HG03066 (cell line): Measurements from ENCODE around the gene C3orf38.
"Not testable (repeated sequence)": the region's sequence is repeated elsewhere in the genome, so short reads cannot be mapped to it uniquely, and the experiment has no call there.

ENCODE experiments used
- ATAC-seq: cut with Tn5 transposase; IDR thresholded peaks from one replicate; pipeline ENCODE4 v1.9.1; 2021; ENCODE audit warnings: low read depth; ENCODE audit not compliant: unreplicated experiment

C3orf38 gene

DNA sequence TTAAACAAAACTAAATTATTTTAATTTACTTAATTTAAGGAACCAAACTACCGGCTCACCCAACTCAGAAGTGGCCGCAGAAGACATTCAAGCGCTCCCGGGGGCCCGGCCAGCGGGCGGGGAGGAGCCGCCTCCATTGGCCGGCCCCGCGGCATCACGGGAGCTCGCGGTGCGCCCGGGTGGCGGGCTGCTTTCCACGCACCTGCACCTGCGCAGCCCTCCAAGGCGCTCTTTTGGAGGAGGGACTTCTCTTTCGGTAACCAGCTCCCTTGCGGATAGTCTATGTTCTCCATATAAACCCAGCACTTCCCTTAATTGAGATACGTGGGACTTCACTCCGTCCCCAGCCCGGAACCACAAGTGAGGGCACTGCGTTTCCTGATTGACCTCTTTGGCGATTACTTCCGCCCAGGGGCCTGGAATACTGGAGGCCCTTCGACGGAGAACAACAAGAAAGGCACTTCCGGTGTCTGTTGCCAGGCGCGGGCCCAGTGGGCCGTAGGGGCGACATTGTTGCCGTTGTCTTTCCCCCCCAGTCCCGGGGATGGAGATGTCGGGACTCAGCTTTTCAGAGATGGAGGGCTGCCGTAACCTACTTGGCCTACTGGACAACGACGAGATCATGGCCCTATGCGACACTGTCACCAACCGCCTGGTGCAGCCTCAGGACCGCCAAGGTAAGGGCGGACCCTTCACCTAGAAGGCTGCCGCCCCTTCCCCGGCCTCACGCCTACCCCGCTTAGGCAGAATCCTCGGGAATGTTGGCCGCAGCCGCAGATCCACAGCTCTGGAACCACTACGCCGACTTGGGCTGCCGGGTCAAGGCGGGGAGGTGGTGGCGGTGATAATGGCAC, at the start of gene C3orf38:
Gene C3orf38 (plus strand): TSS at position 451 of the 854 bp plus-strand sequence. CDS start 94 bp downstream, at position 545.
- ATAC-seq: peak; percentile 74

GRCh38 chr3:88101142-88101541, 48.6 kb upstream of the C3orf38 start:
- peak; percentile 72 for ATAC-seq

GRCh38 chr3:88105325-88105724, 44.4 kb upstream of the C3orf38 start:
- no peak for ATAC-seq

DNA sequence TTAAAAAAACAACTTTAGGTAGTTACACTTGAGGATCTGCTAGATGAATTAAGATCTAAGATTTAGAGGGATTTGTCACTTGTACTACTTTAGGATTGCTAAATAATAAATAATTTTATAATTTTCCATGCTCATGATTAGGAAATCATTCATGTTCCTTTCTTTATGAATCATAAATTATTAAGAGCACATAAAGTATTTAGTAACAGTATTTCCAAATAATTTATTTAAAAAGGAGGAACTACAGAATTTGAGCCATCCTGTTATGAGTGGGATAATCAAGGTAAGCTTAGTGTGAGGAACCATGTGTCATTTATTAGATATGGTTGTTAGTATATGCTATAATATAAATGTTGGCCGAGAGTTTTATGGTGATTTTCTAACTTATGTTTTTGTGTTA, 37.5 kb upstream of the C3orf38 start:
- ATAC-seq: no peak

- peak; percentile 91 for ATAC-seq
Observed at GRCh38 chr3:88113311-88114162, 36.2 kb upstream of the C3orf38 start.

DNA sequence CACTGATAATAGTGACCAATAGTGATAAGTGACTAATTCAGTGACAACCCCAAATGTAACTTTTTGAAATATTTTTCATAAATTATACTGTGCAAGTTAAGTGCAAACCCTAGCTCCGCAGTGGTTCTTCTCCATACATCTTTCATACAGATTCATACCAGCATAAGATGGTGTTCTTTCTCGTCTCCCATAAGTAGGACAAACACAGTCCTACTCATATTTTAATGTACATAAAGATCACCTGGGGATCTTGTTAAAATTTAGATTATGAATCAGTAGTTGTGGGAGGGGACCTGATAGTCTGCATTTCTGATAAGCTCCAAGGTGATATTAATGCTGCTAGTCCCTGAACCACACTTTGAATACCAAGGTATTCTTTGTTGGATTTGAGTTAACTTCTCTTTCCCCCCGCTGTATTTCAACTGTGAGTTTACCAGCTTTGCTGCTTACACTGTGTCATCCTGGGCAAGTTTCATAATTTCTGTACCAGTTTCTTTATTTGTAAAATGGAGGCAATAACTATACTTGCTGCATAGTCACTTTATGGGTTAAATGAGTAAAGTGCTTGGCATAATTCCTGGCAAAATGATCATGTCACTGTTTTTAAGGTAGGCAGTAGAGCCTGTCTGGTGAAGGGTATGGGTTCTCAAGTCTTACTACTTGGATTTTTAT, 34.7 kb upstream of the C3orf38 start:
- no peak for ATAC-seq

- no peak for ATAC-seq
Observed at GRCh38 chr3:88117683-88118082, 32.1 kb upstream of the C3orf38 start.

- not testable (repeated sequence) for ATAC-seq
Observed at GRCh38 chr3:88118603-88119002, 31.2 kb upstream of the C3orf38 start.

DNA sequence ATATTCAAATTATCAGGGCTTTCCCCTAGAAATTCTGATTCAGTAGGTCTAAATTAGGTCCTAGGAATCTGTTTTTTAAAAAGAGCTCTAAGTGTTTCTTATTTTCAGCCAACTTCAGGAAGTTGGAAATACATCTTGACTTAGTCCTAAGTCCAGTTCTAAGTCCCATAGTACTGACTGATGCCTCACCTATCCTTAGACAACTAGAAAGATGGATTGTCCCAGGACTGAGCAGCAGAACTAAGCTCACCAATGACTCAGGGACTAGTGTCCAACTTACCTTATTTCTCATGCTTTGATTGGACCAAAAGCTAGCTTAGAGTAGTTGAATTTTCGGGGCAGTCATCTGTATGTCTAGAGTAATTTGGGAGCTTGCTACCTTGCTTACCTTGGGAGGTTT, 26.2 kb upstream of the C3orf38 start:
- no peak for ATAC-seq

DNA sequence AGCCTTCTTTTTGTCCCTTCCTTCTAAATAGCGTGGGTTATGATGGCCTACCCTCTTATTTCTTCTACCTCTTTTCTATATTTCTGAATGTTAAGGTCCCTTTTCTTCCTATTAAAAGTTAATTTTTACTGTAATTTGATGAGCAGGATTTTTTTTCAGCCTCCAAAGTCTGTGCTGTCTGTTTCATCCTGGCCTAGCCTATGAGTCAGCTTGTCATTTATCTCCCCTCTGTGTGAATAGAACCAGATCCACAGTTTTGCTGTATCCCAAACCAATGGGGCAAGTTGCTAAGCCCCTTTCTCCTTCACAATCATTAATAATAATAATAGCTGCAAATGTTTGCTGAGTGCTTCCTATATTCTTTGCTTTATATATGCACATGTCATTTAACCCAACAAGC, 18.1 kb upstream of the C3orf38 start:
- ATAC-seq: no peak

DNA sequence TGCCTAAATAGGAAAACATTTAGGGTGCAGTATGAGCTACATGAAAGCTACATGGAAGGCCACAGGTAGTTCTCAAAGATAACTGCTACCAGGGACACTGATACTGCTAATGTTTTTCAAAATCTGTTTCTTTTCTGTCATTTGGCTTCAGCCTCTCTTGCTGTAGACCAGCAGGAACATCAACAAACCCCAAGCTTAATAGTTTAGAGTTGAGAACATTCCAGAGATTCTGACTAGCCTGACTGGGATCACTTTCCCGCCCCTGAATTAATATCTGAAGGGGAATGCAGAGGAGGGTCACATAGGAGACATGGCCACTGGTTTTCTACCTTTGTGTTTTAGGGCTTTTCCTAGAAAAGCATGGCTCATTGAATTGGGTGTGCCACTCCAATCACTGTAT, 16.9 kb upstream of the C3orf38 start:
- ATAC-seq: no peak

- ATAC-seq: no peak
Observed at GRCh38 chr3:88133711-88134263, 16.0 kb upstream of the C3orf38 start.

GRCh38 chr3:88137836-88138235, 11.9 kb upstream of the C3orf38 start:
- no peak for ATAC-seq

- ATAC-seq: no peak
Observed at GRCh38 chr3:88141458-88142083, 8.2 kb upstream of the C3orf38 start.

- ATAC-seq: no peak
Observed at GRCh38 chr3:88142094-88142624, 7.6 kb upstream of the C3orf38 start.

DNA sequence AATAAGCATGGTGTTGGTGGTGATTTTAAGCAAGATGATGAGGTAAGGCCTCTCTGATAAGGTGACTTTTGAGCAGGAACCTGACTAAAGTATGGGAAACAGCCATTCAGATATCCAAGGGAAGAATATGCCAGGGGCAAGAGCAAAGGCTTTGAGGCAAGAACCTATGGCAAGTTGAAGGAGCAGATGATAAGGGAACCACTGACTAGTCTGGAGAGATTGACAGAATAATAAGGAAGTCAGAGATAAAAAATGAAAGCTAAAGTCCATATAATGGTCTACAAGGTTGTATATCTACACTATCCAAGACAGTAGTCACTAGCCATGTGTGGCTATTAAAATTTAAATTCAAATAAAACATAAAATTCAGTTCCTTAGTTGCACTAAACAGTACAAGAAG, 2.5 kb upstream of the C3orf38 start:
- ATAC-seq: no peak

- ATAC-seq: no peak
Observed at GRCh38 chr3:88148651-88149050, 1.1 kb upstream of the C3orf38 start.

GRCh38 chr3:88149101-88149508, 654 bp upstream of the C3orf38 start:
- peak; percentile 10 for ATAC-seq

DNA sequence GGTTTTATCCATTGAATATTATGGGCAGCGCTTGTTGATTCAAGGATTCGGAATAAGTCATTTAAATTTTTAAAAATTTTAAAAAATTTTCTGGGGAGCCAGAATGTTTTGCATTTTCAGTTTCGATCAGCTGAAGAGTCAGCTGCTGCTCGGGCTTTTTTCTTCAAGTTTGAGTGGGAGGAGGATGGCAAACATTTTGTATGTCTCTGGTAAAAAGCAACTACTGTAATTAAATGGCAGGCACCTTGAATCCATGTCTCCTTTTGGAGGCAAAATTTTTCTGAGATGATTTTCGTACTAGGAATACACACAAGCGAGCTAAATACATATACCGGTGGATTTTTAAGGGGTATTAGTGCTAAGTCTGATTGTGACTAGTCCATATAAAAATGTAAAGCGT, 612 bp downstream of the C3orf38 start:
- peak; percentile 39 for ATAC-seq

- no peak for ATAC-seq
Observed at GRCh38 chr3:88150806-88151205, 1.0 kb downstream of the C3orf38 start.
